ENCODE data around the gene DFFA. TPM values are rescaled to one million over a fixed set of nuclear protein-coding genes. Genes with fewer than 3 reads are reported as not detected.

The DFFA gene
- 42.3 and 54.4 TPM in 2 replicates for polyA plus RNA-seq (2012; rRNA removed)
- polyA plus RNA-seq (2012; cell fraction: cytosol; rRNA removed), result 42.5 and 49.5 TPM in 2 replicates
- polyA plus RNA-seq (2012; cell fraction: nucleus; rRNA removed), result 23.5 and 24.9 TPM in 2 replicates

- peak within 1 kb of the TSS; percentile 70 to 85 for H3K4me3 ChIP-seq (ENCODE audit: low read depth in 2 of 2, low read length in 1 of 2)
- peak within 1 kb of the TSS; percentile 50 to 72; a peak in 3 of 4 replicates for H3K27ac ChIP-seq (ENCODE audit: low read depth in 2 of 2, low read length in 1 of 2)
- peaks cover 9 to 16% of the 10 kb centered on the region in 2 experiments for H3K36me3 ChIP-seq (replicated peaks in 1 of 2; ENCODE audit: control insufficient read depth in 1 of 2, insufficient read depth in 2 of 2, low read length in 1 of 2)
- no peaks in the 10 kb centered on the region; the same call in 1 of the 2 replicates for H4K20me1 ChIP-seq (ENCODE audit: insufficient read depth)
- peaks cover 8 to 13% of the 10 kb centered on the region in 2 experiments; a peak in 3 of 4 replicates for H3K4me1 ChIP-seq (ENCODE audit: control insufficient read depth in 1 of 2, insufficient read depth in 2 of 2, low read depth in 1 of 2, low read length in 1 of 2)
- ChIA-PET POLR2A (no interaction called here), CTCF (interaction anchor here (1.0 to 2.1 kb wide), 3 partner anchors 17 to 42 kb away, joined by 3 to 7 read pairs (median 4); partner anchors contain the start of gene CENPS)
- peaks cover 7% of the 10 kb centered on the region for H3F3A ChIP-seq (replicated peaks; ENCODE audit: insufficient read depth)
- H3K27me3 ChIP-seq (ENCODE audit: insufficient read depth), result no peaks in the 10 kb centered on the region
- peak within 1 kb of the TSS; percentile 82 for H3K4me2 ChIP-seq
- H3K9ac ChIP-seq, result peak within 1 kb of the TSS; percentile 71
- peaks cover 50% of the 10 kb centered on the region for H3K79me2 ChIP-seq (ENCODE audit: insufficient read depth)
- WGBS (ENCODE audit: low lambda C conversion rate), result 8% methylated on average over 34 of the region's 59 CpGs
- DNase-seq, result peak; percentile 94
- peak within 1 kb of the TSS; percentile 94 for H2AFZ ChIP-seq (ENCODE audit: low read depth)
- no peaks in the 10 kb centered on the region for H3K9me2 ChIP-seq
- no peaks in the 10 kb centered on the region for H3K9me3 ChIP-seq
- no peak for TF ChIP-seq EZH2phosphoT487 (IDR thresholded peaks at IDR 0.05; ENCODE audit: borderline replicate concordance, low read depth)
- peak; percentile 84 for TF ChIP-seq POLR2AphosphoS5 (IDR thresholded peaks at IDR 0.05; ENCODE audit: low read depth, low read length)
- no peak for TF ChIP-seq GATA2 (CRISPR knock-in tag; IDR thresholded peaks at IDR 0.05)
- TF ChIP-seq, protein P1, sequence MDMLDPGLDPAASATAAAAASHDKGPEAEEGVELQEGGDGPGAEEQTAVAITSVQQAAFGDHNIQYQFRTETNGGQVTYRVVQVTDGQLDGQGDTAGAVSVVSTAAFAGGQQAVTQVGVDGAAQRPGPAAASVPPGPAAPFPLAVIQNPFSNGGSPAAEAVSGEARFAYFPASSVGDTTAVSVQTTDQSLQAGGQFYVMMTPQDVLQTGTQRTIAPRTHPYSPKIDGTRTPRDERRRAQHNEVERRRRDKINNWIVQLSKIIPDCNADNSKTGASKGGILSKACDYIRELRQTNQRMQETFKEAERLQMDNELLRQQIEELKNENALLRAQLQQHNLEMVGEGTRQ (IDR thresholded peaks at IDR 0.05; ENCODE audit: borderline replicate concordance, low read depth, low read length), result peak; percentile 93
- TF ChIP-seq SMC3 (IDR thresholded peaks at IDR 0.05; ENCODE audit: low read depth, low read length), result no peak
- no peak; the same call in 1 of the 2 replicates for TF ChIP-seq SIN3A (IDR thresholded peaks at IDR 0.05; ENCODE audit: borderline replicate concordance, low read depth, low read length)
- TF ChIP-seq EP300 (IDR thresholded peaks at IDR 0.05; ENCODE audit: borderline replicate concordance in 1 of 2, low read depth in 1 of 2, low read length in 1 of 2), result no peak
- TF ChIP-seq RFX5 (IDR thresholded peaks at IDR 0.05; ENCODE audit: low read length), result no peak
- TF ChIP-seq NFIC (IDR thresholded peaks at IDR 0.05; ENCODE audit: borderline replicate concordance), result no peak
- peak; percentile 67 for TF ChIP-seq GABPA (IDR thresholded peaks at IDR 0.05; ENCODE audit: low read depth)
- peak; percentile 96 for TF ChIP-seq MXI1 (IDR thresholded peaks at IDR 0.05; ENCODE audit: low read depth, low read length)
- no peak for TF ChIP-seq CTCF (IDR thresholded peaks at IDR 0.05)
- no peak for TF ChIP-seq REST (IDR thresholded peaks at IDR 0.05; ENCODE audit: low read depth, low read length)
- TF ChIP-seq ZBTB33 (IDR thresholded peaks at IDR 0.05; ENCODE audit: borderline replicate concordance, low read depth), result peak; percentile 98
- TF ChIP-seq MEF2A (IDR thresholded peaks at IDR 0.05; ENCODE audit: borderline replicate concordance, low read depth), result no peak
- TF ChIP-seq, protein P2, sequence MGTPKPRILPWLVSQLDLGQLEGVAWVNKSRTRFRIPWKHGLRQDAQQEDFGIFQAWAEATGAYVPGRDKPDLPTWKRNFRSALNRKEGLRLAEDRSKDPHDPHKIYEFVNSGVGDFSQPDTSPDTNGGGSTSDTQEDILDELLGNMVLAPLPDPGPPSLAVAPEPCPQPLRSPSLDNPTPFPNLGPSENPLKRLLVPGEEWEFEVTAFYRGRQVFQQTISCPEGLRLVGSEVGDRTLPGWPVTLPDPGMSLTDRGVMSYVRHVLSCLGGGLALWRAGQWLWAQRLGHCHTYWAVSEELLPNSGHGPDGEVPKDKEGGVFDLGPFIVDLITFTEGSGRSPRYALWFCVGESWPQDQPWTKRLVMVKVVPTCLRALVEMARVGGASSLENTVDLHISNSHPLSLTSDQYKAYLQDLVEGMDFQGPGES (IDR thresholded peaks at IDR 0.05; ENCODE audit: low read depth, low read length), result no peak
- TF ChIP-seq, protein P3, sequence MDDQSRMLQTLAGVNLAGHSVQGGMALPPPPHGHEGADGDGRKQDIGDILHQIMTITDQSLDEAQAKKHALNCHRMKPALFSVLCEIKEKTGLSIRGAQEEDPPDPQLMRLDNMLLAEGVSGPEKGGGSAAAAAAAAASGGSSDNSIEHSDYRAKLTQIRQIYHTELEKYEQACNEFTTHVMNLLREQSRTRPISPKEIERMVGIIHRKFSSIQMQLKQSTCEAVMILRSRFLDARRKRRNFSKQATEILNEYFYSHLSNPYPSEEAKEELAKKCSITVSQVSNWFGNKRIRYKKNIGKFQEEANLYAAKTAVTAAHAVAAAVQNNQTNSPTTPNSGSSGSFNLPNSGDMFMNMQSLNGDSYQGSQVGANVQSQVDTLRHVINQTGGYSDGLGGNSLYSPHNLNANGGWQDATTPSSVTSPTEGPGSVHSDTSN (IDR thresholded peaks at IDR 0.05), result no peak
- TF ChIP-seq TAF1 (IDR thresholded peaks at IDR 0.05; ENCODE audit: borderline replicate concordance, low read depth, low read length), result no peak
- no peak for TF ChIP-seq FOSL2 (IDR thresholded peaks at IDR 0.05; ENCODE audit: borderline replicate concordance, low read depth)
These were observed at the start of gene DFFA for GRCh38 chr1:10472220-10473144. DFFA (minus strand) TSS chr1:10472529; CDS start chr1:10472458, 71 bp downstream.

Data from SK-N-SH (cell line).